Left kidney (tissue), 2 donors: ENCODE measurements around the gene ABHD17A. TPM values are rescaled to one million over a fixed set of nuclear protein-coding genes. Genes with fewer than 3 reads are reported as not detected.
A peak's percentile ranks its signal among the peaks of the same experiment; 100 is the strongest.
"Not testable (repeated sequence)": the region's sequence is repeated elsewhere in the genome, so short reads cannot be mapped to it uniquely, and the experiment has no call there.

Source experiments
- DNase-seq: peaks from one replicate; pipeline ENCODE4 v3.0.0-alpha.2; 2013
- polyA plus RNA-seq: library from polyadenylated mRNA; unstranded; fragments of 120-200 nt; gene quantifications from one replicate; pipeline ENCODE4 v1.2.1, GENCODE V29; 2013; ENCODE audit not compliant: insufficient read length

The ABHD17A gene
- polyA plus RNA-seq, 1 donor: 29.3 TPM

GRCh38 chr19:1911995-1912394 is 26.7 kb upstream of the ABHD17A start:
- DNase-seq: no peak

- no peak for DNase-seq
These were observed 25.8 kb upstream of the ABHD17A start for GRCh38 chr19:1911098-1911497.

- DNase-seq: no peak
These were observed 24.9 kb upstream of the ABHD17A start for GRCh38 chr19:1910177-1910576.

- no peak for DNase-seq
These were observed 24.4 kb upstream of the ABHD17A start for GRCh38 chr19:1909761-1910080.

GRCh38 chr19:1908364-1908678 is 23.0 kb upstream of the ABHD17A start:
- DNase-seq: no peak

GRCh38 chr19:1907563-1908363 is 22.5 kb upstream of the ABHD17A start:
- DNase-seq: no peak

GRCh38 chr19:1906985-1907562 is 21.8 kb upstream of the ABHD17A start:
- DNase-seq: no peak

- no peak for DNase-seq
These were observed 20.6 kb upstream of the ABHD17A start for GRCh38 chr19:1905863-1906375.

GRCh38 chr19:1905110-1905862 is 20.0 kb upstream of the ABHD17A start, which contains the start of the genes ADAT3 and SCAMP4:
ADAT3 (plus strand) TSS chr19:1905399; CDS start chr19:1912048, 6,649 bp downstream.
SCAMP4 (plus strand) TSS chr19:1905399; CDS start chr19:1915020, 9,621 bp downstream.
- peak; percentile 97 for DNase-seq

- no peak for DNase-seq
These were observed 19.5 kb upstream of the ABHD17A start for GRCh38 chr19:1904860-1905109.

- no peak for DNase-seq
These were observed 17.6 kb upstream of the ABHD17A start for GRCh38 chr19:1902923-1903322.

- no peak for DNase-seq
These were observed 16.7 kb upstream of the ABHD17A start for GRCh38 chr19:1901940-1902404.

- DNase-seq: no peak
These were observed 11.2 kb upstream of the ABHD17A start for GRCh38 chr19:1896508-1896907.

- DNase-seq: no peak
These were observed 8.5 kb upstream of the ABHD17A start for GRCh38 chr19:1893791-1894190.

- DNase-seq: no peak
These were observed 4.6 kb upstream of the ABHD17A start for GRCh38 chr19:1889907-1890306.

GRCh38 chr19:1888385-1888784 is 3.1 kb upstream of the ABHD17A start:
- DNase-seq: no peak

GRCh38 chr19:1886360-1886759 is 1.1 kb upstream of the ABHD17A start:
- not testable (repeated sequence) for DNase-seq

GRCh38 chr19:1884719-1885334 is 469 bp downstream of the ABHD17A start:
- no peak for DNase-seq

GRCh38 chr19:1884291-1884718 is 991 bp downstream of the ABHD17A start:
- DNase-seq: no peak

- no peak for DNase-seq
These were observed 1.5 kb downstream of the ABHD17A start for GRCh38 chr19:1883784-1884183.

- no peak for DNase-seq
These were observed 2.3 kb downstream of the ABHD17A start for GRCh38 chr19:1882786-1883692.
